NOMO-1 (cell line): ENCODE data around the gene FEM1C.

ENCODE experiments used
- DNase-seq, 2 experiments: peaks; one replicate each; lab custom pipeline; 2025; ENCODE audit not compliant: unreplicated experiment in 2 of 2; lab: John Stamatoyannopoulos, UW

FEM1C gene

DNA sequence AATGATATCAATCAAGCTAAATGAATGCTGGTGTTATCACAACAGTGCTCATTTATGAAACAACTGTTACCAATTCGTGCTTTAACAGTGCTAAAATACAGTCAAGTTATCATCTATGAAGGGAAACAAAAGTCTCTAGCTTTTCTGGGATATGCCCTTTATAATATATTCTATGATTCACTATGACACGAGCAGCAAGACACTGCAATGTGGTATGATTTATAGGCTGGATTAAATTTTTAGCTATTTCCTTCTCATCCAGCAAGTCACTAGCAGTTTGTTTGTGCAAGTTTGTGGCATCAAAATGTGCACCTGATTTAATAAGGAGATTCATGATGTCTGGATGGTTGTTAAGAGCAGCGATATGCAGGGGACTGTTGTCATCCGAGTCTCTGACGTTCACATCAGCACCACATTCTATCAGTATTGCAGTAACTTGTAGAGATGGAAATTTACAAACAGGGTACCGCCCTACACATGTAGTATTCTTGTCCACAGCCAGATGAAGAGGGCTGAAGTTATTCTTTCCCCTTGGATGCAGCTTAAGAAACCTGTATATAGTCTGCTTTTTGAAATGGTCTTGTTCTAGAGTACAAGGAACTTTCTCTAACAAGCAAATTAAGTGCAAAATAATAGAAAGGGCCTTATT is 20.3 kb downstream of the FEM1C start:
- no peak for DNase-seq

- DNase-seq, result no peak
These were observed 21.7 kb downstream of the FEM1C start for GRCh38 chr5:115522832-115523403.

- no peak for DNase-seq
These were observed 24.4 kb downstream of the FEM1C start for GRCh38 chr5:115520191-115520590.

DNA sequence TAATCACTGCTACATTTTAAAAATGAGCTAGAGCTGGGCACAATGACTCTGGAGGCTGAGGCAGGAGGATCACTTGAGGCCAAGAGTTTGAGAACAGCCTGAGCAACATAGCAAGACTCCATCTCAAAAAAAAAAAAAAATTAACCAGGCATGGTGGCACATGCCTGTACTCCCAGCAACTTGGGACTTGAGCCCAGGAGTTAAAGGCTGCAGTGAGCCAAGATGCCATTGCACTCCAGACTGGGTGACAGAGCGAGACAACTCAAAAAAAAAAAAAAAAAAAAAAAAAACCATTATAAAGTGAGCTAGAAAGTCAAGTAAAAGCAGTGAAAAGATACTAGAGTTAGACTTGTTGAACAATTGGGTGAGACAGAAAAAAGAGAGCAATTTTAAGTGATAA is 28.2 kb downstream of the FEM1C start:
- no peak for DNase-seq

DNA sequence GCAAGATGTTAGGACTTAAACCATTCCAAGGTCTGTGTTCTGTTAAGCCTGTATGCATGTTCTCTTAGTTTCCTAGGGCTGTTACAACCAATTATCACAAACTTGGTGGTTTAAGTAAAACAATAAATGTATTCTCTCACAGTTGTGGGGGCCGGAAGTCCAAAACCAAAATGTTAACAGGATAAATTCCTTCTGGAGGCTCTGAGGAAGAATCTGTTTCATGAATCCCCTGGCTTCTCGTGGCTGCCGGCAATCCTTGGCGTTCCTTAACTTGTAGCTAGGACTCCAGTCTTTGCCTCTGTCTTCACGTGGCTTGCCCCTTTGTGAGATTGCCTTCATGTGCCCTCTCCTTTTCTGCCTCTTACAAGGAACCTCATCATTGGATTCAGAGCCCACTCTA is 30.4 kb downstream of the FEM1C start:
- no peak for DNase-seq

DNA sequence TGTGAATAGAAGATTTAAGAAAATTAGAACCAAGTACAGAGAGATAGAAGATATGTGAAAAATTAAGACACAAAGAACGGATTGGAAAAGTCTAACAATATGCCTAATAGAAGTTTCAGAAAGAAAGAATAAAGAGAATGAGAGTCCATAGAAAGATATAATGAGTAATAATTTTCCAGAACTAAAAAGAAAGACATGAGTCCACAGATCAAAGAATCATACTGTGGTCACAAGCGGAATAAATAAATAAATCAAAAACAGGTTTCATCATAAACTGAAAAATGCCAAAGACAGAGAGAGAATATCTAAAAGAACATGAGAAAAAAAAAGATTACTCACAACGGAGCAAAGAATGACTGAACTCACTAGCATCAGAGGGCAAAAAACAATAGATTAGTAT is 32.9 kb downstream of the FEM1C start:
- no peak for DNase-seq

DNA sequence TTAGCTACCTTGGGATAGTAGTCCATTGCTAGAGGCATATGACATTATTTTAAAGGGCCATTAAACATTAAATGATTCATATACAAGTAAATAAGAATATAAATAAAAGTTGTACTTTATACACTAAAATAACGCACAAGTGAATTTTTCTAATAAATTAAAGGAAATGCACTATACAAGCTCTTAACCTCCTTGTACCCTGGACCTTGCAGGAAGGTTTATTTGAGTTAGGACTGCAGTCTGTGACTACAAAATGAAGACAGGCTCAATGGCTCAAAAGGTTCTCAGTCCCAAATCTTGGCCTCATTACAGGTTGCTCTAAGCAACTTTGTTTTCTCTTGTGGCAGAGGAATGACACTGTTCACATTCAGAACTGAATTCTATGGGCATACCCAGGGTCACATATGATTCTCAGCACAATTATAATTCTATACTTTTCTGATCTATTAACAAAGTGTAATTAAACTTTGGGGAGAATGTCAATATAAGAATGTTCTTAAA is 34.4 kb downstream of the FEM1C start:
- DNase-seq, result no peak

DNA sequence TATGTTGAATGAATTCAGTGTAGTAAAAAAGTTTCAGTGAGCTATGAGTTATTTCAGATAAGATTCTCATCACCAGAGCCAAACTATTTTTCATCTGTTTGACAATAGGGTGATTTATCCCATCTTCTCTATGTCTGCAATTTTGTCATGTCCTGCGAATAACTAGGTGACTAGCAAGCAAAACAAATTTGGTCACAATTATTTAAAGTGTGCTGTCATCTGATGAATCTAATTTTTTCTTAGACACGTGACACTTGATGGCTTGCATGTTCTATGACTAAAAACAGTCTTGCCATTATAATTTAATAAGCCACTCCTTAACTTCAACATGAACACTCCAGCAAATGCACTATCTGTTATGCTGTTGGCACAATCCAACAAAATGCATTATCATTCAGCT is 35.0 kb downstream of the FEM1C start:
- no peak for DNase-seq

GRCh38 chr5:115507681-115508080 is 36.9 kb downstream of the FEM1C start:
- no peak for DNase-seq

GRCh38 chr5:115503420-115503819 is 41.2 kb downstream of the FEM1C start:
- DNase-seq, result peak in 1 of 2 experiments; percentile 2

GRCh38 chr5:115501464-115502210 is 42.9 kb downstream of the FEM1C start:
- DNase-seq, result no peak

DNA sequence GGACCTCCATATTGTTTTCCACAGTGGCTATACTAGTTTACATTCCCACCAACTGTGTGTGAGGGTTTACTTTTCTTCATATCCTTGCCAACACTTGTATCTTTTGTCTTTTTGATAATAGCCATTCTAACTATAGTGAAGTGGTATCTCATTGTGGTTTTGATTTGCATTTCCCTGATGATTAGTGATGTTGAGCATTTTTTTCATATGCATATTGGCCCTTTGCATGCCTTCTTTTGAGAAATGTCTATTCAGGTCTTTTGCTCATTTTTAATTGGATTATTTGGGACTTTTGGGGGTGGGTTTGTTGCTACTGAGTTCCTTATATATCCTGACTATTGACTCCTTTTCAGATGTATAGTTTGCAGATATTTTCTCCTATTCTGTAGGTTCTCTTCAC is 44.4 kb downstream of the FEM1C start:
- DNase-seq, result no peak

DNA sequence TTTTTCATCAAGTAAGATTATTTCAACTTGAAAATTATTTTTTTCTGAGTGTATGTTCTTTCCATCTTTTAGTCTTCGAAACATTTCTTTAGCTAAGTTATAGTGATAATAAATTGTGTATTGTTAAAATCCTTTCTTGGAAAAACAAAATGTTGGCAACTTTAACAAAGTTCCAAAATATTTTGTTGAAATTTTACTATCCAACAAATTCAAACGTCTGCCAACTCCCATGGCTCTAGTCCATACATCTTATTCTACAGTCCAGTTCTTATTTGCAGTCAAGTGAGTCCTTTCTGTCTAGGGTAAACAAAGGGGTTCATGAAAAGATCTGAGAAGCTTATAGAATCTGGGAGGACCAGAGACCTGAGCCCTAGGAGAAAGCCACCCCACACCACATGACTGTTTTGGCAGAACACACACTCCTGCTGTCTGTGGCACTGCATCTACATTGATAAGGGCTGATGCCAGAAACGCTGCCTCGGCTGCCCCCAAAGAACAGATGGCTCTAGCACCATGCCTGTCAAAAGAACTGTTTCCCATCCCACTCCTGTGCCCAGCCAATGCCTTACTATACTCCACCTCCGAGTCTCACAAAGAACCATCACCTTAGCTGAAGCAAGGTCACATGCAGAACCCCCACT is 47.5 kb downstream of the FEM1C start:
- DNase-seq, result no peak

DNA sequence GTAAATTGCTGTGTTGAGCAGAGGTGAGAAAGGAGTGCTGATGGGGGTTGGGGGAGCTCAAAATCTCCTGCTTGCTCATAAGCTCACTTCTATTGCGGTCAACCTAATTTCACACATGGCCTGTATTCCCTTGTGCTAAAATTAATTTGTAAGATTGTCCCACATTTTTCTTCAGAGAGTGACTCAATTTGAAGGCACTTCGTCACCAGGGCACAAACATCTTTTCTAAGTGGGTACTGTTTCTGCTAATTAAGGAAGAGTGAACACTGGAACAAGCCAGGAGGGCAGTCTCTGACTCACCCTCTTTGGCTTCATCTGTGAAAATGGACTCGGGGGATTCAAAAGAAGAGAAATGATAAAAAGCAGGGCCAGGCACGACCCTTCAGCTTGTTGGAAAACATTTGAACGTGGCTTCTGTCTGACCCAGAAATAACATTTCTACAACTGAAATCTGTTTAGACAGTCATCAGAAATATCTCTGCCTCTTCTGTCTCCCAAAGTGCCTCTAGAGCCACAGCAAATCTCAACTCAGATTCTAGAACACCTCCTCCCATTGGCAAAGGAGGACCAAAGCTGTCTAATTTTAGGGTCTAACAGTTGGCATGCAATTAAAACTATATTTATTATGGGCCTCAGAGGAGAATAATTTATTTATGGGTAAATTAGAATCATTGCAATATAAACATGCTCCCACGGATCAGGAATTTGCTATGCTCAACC is 49.8 kb downstream of the FEM1C start:
- no peak for DNase-seq

DNA sequence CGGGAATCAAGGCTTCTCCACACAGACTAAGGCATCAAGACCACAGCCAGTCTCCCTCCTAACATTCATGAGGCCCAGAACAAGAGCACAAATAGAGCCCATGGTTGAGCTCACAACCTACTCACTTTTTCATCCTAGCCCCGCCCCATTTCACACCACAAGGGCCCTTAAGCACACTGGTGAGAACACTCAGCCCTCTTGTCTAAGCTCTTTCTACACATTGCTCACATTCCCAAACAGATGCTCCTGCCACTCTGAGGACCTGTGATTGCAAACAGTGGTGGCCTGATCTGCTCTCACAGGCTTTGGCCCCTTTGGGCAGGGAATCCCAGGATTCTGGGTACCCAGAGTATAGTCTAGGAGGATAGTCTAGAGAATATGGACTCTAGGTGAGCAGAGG is 54.0 kb downstream of the FEM1C start:
- no peak for DNase-seq

GRCh38 chr5:115489733-115490132 is 54.8 kb downstream of the FEM1C start:
- no peak for DNase-seq

DNA sequence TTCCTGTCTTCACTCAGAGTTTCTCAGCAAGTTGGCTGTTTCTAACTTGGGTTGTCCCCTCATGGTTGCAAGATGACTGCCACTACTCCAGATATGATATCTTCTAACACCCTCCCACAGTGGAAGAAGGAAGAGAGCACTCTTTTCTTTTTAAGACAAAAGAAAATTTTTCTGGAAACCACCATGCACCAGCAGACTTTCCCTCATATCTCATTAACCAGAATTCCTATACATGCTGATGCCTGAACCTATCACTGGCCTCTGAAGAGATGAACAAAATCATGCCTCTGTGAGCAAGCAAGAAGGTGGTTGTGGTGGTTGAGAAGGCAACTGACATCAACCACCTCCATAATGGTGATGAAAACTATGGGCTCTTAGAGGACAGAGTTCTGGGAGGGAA is 56.8 kb downstream of the FEM1C start:
- no peak for DNase-seq

DNA sequence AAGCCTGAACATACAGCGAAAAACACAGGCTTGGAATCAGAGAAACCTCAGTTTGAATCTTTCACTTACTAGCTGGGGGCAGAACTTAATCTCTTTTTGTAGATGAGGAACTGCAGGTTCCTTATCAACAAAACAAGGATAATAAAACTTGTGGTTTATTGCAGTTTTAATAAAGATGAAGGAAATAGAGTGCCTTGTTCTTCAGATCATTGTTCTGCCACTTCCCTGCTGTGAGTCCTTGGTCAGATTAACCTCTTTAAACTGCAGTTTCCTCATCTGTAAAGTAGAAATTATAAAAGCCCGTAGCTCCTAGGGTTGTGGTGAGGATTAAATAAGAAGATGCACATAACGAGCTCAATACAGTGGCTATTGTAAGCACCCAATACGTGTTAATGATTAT is 57.4 kb downstream of the FEM1C start:
- DNase-seq, result peak; percentile 6 to 33

- DNase-seq, result no peak
These were observed 57.8 kb downstream of the FEM1C start for GRCh38 chr5:115486728-115487127.

GRCh38 chr5:115484368-115484767 is 60.2 kb downstream of the FEM1C start:
- DNase-seq, result peak; percentile 72 to 87

GRCh38 chr5:115480900-115481299 is 63.7 kb downstream of the FEM1C start:
- no peak for DNase-seq
